ENCODE data around the gene RASGRP1. TPM values are rescaled to one million over a fixed set of nuclear protein-coding genes. Genes with fewer than 3 reads are reported as not detected.

RASGRP1 gene
- total and polyA plus RNA-seq, 10 of the 15 experiments (the other 5 are each of a cell fraction or from before 2014, with no cell fraction given): 5.6 to 234 (median 20.9) TPM

GRCh38 chr15:38554354-38554753 is 10.3 kb downstream of the RASGRP1 start:
- H3K4me1 ChIP-seq (ENCODE audit: control insufficient read depth, insufficient read depth, low read length): peaks cover 45% of the 10 kb centered on the region
- TF ChIP-seq, protein P1, sequence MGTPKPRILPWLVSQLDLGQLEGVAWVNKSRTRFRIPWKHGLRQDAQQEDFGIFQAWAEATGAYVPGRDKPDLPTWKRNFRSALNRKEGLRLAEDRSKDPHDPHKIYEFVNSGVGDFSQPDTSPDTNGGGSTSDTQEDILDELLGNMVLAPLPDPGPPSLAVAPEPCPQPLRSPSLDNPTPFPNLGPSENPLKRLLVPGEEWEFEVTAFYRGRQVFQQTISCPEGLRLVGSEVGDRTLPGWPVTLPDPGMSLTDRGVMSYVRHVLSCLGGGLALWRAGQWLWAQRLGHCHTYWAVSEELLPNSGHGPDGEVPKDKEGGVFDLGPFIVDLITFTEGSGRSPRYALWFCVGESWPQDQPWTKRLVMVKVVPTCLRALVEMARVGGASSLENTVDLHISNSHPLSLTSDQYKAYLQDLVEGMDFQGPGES (IDR thresholded peaks at IDR 0.05): no peak
- TF ChIP-seq ZBTB11 (CRISPR knock-in tag; IDR thresholded peaks at IDR 0.05): no peak
- TF ChIP-seq CHD2 (IDR thresholded peaks at IDR 0.05; ENCODE audit: borderline replicate concordance, low read depth, low read length): no peak
- no peak for TF ChIP-seq KAT2A (conservative IDR thresholded peaks at IDR 0.05; ENCODE audit: control insufficient read depth, low read depth, low read length)
- no peak for TF ChIP-seq MTA3 (IDR thresholded peaks at IDR 0.05; ENCODE audit: borderline replicate concordance, low read length)
- TF ChIP-seq CBX5 (IDR thresholded peaks at IDR 0.05; ENCODE audit: low read depth): no peak
- 0 out of 3 replicates have a peak, but pooled peaks have one; percentile 28 for TF ChIP-seq POU2F2 (IDR thresholded peaks at IDR 0.05; ENCODE audit: borderline replicate concordance, low read depth, low read length)
- peak; percentile 19; the same call in 1 of the 2 replicates for TF ChIP-seq EED (IDR thresholded peaks at IDR 0.05; ENCODE audit: low read depth)
- TF ChIP-seq RELA (IDR thresholded peaks at IDR 0.05; ENCODE audit: borderline replicate concordance, partially characterized antibody): peak; percentile 57
- TF ChIP-seq TBL1XR1 (IDR thresholded peaks at IDR 0.05; ENCODE audit: low read depth, low read length): no peak
- 0 out of 2 replicates have a peak, but pooled peaks have one; percentile 27 for TF ChIP-seq IKZF1 (conservative IDR thresholded peaks at IDR 0.05)
- peak; percentile 9 for TF ChIP-seq MEF2B (IDR thresholded peaks at IDR 0.05; ENCODE audit: partially characterized antibody, poor library complexity, severe bottlenecking)
- TF ChIP-seq TCF12 (IDR thresholded peaks at IDR 0.05; ENCODE audit: low read depth, low read length): no peak
- TF ChIP-seq, protein P2, sequence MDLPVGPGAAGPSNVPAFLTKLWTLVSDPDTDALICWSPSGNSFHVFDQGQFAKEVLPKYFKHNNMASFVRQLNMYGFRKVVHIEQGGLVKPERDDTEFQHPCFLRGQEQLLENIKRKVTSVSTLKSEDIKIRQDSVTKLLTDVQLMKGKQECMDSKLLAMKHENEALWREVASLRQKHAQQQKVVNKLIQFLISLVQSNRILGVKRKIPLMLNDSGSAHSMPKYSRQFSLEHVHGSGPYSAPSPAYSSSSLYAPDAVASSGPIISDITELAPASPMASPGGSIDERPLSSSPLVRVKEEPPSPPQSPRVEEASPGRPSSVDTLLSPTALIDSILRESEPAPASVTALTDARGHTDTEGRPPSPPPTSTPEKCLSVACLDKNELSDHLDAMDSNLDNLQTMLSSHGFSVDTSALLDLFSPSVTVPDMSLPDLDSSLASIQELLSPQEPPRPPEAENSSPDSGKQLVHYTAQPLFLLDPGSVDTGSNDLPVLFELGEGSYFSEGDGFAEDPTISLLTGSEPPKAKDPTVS (IDR thresholded peaks at IDR 0.05; ENCODE audit: low read depth, low read length): no peak
- no peak for TF ChIP-seq SREBF2 (IDR thresholded peaks at IDR 0.05; ENCODE audit: low read length)
- no peak for TF ChIP-seq WRNIP1 (IDR thresholded peaks at IDR 0.05; ENCODE audit: borderline replicate concordance, low read depth, low read length)
- TF ChIP-seq MLLT1 (IDR thresholded peaks at IDR 0.05): 0 out of 2 replicates have a peak, but pooled peaks have one; percentile 33

More at GRCh38 chr15:38554354-38554753, 10.3 kb downstream of the RASGRP1 start:
- Histone ChIP-seq H3K9ac (ENCODE audit: control insufficient read depth, insufficient read depth, low read length) (no peak overlapping the region), H3K27me3 (replicated peaks in 1 of 2; ENCODE audit: control insufficient read depth in 2 of 2, insufficient read depth in 2 of 2, low read length in 1 of 2) (no peaks in the 10 kb centered on the region), H3K9me3 (replicated peaks; ENCODE audit: control insufficient read depth, insufficient read depth, low read length) (no peaks in the 10 kb centered on the region), H2AFZ (ENCODE audit: control insufficient read depth, low read depth, low read length) (no peak overlapping the region), H4K20me1 (ENCODE audit: control insufficient read depth, insufficient read depth) (no peaks in the 10 kb centered on the region), H3K27ac (ENCODE audit: control insufficient read depth, insufficient read depth) (peak overlapping the region; percentile 59; the same call in 1 of the 2 replicates), H3K4me2 (ENCODE audit: control insufficient read depth, insufficient read depth) (0 out of 2 replicates have a peak overlapping the region, but pooled peaks have one; percentile 53), H3K36me3 (ENCODE audit: control insufficient read depth in 2 of 2, insufficient read depth in 2 of 2, low read length in 1 of 2) (peaks cover 0 to 6% of the 10 kb centered on the region in 2 experiments; a peak in 2 of 4 replicates), H3K79me2 (ENCODE audit: control insufficient read depth, insufficient read depth, low read length) (peaks cover 37% of the 10 kb centered on the region), H3K4me3 (no peak overlapping the region)
- ATAC-seq: peak; percentile 80
- intact Hi-C loops (cut with micrococcal nuclease; ENCODE audit: unreplicated experiment): no loop called here
- WGBS (ENCODE audit: insufficient coverage, insufficient replicate concordance, low lambda C conversion rate, missing lambda C conversion rate): 11% methylated on average over 4 of the region's 4 CpGs
- RAD21 ChIA-PET (ENCODE audit: unreplicated experiment): interaction anchor here (0.7 to 6.5 kb wide), 11 partner anchors 9 to 137 kb away, joined by 3 to 38 read pairs (median 5); partner anchors contain the start of gene RASGRP1
- SMC1A ChIA-PET (ENCODE audit: uncharacterized antibody, unreplicated experiment): interaction anchor here (0.7 to 7.8 kb wide), 17 partner anchors 8 to 145 kb away, joined by 3 to 77 read pairs (median 4); no protein-coding TSS in a partner anchor
- POLR2A ChIA-PET: interaction anchor here (0.6 to 1.9 kb wide), 8 partner anchors 8 to 136 kb away, joined by 3 to 7 read pairs (median 5); no protein-coding TSS in a partner anchor
- no peak for DNase-seq (ENCODE audit: low read depth, low spot score)
- in situ Hi-C loops (cut with MboI): no loop called here
- no TSS peak for BruUV-seq (replicated peaks)
- FAIRE-seq: no peak
- CTCF ChIA-PET: interaction anchor here (1.0 to 5.7 kb wide), 9 partner anchors 8 to 136 kb away, joined by 3 to 36 read pairs (median 7); partner anchors contain the start of gene RASGRP1

Data from GM12878 (cell line).